DMS153 treated with DMSO at 0.1 percent for 48 hours (cell line): ENCODE data around the gene NRG3.
"Not testable (repeated sequence)": the region's sequence is repeated elsewhere in the genome, so short reads cannot be mapped to it uniquely, and the experiment has no call there.

Experiments
- DNase-seq: peaks from one replicate; lab custom pipeline; 2025; ENCODE audit not compliant: unreplicated experiment; lab: John Stamatoyannopoulos, UW

The NRG3 gene

GRCh38 chr10:82267465-82267864, 392.5 kb downstream of the NRG3 start:
- no peak for DNase-seq

GRCh38 chr10:82267960-82268359, 393.0 kb downstream of the NRG3 start:
- no peak for DNase-seq

- no peak for DNase-seq
Measured at GRCh38 chr10:82277591-82277990, 402.6 kb downstream of the NRG3 start.

GRCh38 chr10:82278401-82279182, 403.6 kb downstream of the NRG3 start:
- DNase-seq = no peak

GRCh38 chr10:82282782-82283456, 407.9 kb downstream of the NRG3 start:
- no peak for DNase-seq

GRCh38 chr10:82284180-82284579, 409.2 kb downstream of the NRG3 start:
- no peak for DNase-seq

GRCh38 chr10:82288461-82288881, 413.5 kb downstream of the NRG3 start:
- DNase-seq = no peak

GRCh38 chr10:82289945-82290344, 415.0 kb downstream of the NRG3 start:
- no peak for DNase-seq

- no peak for DNase-seq
Measured at GRCh38 chr10:82294874-82295378, 419.9 kb downstream of the NRG3 start.

- DNase-seq = no peak
Measured at GRCh38 chr10:82308641-82309040, 433.6 kb downstream of the NRG3 start.

- DNase-seq = no peak
Measured at GRCh38 chr10:82310839-82311238, 435.8 kb downstream of the NRG3 start.

- no peak for DNase-seq
Measured at GRCh38 chr10:82313401-82313800, 438.4 kb downstream of the NRG3 start.

- no peak for DNase-seq
Measured at GRCh38 chr10:82318534-82318933, 443.5 kb downstream of the NRG3 start.

- DNase-seq = no peak
Measured at GRCh38 chr10:82319074-82319473, 444.1 kb downstream of the NRG3 start.

- DNase-seq = no peak
Measured at GRCh38 chr10:82319562-82319961, 444.6 kb downstream of the NRG3 start.

GRCh38 chr10:82321724-82322123, 446.7 kb downstream of the NRG3 start:
- DNase-seq = no peak

GRCh38 chr10:82331716-82332115, 456.7 kb downstream of the NRG3 start:
- no peak for DNase-seq

- no peak for DNase-seq
Measured at GRCh38 chr10:82335831-82336230, 460.8 kb downstream of the NRG3 start.

- no peak for DNase-seq
Measured at GRCh38 chr10:82340166-82340565, 465.2 kb downstream of the NRG3 start.

- not testable (repeated sequence) for DNase-seq
Measured at GRCh38 chr10:82349590-82349989, 474.6 kb downstream of the NRG3 start.

- DNase-seq = no peak
Measured at GRCh38 chr10:82353381-82353780, 478.4 kb downstream of the NRG3 start.

GRCh38 chr10:82358486-82359099, 483.6 kb downstream of the NRG3 start:
- DNase-seq = no peak
